ENCODE data around the gene ATAD3A.

ATAD3A gene

DNA sequence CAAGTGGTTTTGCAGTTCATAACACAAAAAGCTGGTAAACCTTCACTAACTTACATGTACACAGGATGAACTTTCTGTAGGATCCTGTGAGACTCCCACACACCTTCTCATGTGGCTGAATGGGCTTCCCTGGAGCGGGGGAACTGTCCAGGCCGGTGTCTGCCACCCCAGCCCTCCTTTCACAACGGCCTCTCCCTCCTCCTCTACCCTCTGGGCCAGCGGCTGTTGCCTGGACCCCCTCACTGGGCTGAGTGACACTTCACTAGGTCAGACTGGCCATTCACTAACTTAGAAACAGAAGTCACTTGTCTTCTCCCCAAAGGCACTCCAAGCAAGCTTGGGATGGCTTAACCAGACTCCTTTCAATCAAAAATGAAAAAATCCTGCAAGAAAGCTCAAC lies 46.6 kb downstream of the ATAD3A start:
- DNase-seq, result no peak

DNA sequence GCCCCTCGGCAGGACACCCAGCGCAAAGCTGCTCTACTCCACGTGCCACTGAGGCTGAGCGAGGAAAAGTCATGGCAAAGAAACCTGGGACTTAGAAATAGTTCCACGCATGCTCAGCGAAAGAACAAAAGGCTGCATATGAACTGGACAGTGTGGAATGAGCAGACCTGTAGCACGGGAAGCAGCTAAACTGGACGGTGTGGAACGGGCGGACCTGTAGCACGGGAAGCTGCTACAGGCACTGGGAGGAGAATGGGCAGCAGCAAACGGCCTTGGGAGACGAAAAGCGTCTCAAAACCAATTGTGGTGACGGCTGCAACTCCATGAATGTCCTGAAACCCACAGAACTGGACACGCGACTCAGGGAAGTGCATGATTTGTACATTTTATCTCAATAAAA lies 47.1 kb downstream of the ATAD3A start:
- no peak for DNase-seq

DNA sequence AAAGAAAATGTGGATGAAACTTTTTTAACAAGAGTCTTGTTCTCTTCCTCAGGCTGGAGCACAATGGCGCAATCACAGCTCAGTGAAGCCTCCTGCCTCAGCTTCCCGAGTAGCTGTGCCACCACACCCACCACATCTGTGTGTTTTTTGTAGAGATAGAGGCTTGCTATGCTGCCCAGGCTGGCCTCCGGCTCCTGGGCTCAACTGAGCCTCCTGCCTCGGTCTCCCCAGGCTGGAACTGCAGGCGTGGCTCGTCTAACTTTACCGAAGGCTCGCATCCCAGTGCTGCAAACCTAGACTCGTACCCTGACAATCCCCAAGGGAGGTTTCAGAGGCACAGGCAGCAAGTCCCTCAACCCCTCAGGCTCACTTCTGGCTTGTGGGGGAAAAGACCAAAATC lies 48.2 kb downstream of the ATAD3A start:
- DNase-seq, result no peak

DNA sequence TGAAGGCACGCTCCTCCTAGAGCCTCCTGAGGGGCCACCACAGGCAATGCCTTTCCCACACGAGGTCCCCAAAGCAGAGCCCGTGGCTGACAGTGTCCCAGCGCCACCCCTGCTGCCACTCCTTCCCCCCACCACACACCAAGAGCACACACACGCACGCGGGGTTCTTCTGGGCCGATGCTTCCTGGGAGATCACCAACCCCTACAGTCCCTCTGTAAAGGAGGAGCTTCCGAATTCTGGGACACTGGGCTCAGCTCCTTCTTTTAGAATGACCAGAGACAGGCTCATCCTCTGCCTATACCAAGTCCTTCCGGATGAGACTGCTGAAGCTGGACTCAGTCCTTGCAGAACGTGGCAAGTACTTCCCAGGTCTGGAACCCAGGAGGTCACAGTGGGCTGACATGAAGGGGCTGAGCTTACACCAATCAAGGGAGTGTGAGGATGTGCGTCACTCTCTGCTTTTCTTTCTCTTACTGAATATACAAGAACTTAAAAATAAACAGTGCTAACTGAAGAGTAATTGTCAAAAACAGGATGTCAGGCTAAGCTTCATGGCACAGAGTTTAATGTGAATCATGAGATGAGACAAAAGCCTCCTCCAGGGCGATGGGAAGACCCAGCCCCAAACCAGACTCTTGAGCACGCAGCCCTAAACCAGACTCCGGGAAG lies 50.0 kb downstream of the ATAD3A start:
- no peak for DNase-seq

DNA sequence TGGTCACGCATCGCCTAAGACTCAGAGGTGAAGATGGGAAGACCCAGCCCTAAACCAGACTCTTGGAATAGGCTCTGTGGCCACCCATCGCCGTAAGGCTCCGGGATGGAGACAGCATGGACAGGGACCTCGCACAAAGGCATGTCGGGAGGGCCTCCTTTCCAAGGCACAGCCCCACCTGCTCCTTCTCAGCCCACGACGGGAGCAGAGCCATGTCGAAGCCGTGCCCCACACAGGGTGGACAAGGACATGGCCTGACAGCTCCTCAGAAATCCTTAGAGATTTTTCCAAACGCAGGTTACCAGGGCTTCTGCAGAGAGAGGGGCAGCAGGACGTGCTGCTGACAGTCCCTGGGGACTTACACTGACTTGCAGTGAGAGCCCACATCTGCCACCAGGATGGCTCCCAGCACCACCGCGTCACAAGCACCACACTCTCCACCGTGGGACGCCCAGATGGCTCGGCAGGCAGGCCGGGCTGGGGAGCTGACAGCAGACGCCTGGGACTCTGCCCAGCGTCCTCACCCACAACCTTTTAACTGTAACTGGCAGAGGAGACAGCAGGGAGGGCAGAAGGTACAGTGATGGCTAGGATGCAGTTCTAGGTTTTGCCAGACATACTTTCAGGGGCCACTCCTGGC lies 50.7 kb downstream of the ATAD3A start:
- DNase-seq, result no peak

DNA sequence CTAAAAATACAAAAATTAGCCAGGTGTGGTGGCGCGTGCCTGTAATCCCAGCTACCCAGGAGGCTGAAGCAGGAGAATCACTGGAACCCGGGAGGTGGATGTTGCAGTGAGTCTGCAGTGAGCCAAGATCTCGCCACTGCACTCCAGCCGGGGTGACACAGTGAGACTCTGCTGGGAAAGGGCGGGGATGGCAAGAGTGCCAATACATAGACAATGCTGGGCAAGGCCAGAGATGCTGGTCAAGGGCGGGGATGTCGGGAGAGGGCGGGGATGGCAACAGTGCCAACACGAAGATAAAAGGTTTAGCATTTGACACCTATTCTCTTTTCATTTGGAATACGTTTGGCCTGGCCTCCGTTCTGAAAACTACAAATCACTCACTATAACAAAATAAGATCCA lies 51.7 kb downstream of the ATAD3A start:
- no peak for DNase-seq

DNA sequence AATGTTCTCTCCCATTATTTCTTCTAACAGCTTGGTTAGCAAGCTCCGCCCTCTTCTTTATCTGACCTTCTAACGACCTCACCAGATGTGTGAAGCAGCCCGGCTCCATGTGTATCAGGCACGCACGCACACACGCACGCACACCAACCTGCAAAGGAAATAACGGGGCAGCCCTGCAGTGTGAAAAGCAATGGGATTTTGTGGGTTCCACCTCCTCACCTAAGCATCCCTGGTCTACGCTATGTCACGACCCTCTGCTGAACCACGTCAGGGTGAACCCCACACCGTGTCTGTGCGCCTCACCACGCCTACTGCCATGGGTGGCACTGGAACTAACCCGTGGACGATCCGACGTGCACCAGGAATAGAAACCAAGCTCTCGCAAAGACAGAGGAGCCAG lies 52.3 kb downstream of the ATAD3A start:
- no peak for DNase-seq

DNA sequence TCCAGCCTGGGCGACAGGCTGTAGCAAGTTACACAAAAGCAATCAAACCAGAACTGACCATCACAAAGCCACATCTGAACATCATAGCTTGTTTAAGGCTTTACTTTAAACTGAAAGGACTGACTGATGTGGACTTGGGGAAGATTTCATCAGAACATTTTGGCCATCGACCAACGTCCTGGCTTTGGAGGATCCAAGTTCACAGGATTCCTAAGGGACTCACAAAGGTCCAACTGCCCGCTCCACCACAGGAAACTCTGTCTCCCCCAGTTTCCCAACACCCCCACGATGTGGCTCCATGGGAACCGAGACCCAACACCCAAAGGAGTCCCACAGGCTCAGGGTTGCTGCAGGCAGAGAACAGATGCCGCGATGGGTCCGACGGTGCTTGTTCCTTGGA lies 53.4 kb downstream of the ATAD3A start:
- no peak for DNase-seq

DNA sequence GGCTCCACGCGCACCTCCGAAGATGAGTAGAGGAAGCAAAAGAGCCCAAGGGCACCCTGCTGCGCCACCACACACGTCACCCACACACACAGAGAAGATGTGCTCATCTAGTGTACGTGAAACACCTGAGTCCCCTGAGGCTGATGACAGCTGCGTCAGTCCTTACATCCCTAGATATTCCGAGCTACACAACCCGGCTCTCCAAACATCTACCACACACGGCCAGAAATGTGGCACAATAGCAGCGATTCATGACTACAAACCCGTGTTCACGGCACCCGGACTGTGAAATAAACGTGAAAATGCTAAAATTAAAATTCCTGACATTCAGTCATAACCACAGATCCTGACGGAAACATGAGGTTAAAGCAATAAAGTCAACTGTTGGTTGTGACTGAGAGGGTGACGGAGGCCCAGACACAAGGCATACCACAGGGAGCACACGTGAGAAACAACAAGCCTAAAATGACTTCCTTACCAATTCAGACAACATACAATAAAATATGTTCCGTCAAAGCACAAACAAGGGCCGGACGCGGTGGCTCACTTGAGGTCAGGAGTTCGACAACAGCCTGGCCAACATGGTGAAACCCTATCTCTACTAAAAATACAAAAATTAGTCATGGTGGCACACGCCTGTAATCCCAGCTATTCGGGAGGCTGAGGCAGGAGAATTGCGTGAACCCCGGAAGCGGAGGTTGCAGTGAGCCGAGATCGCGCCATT lies 55.4 kb downstream of the ATAD3A start:
- no peak for DNase-seq

DNA sequence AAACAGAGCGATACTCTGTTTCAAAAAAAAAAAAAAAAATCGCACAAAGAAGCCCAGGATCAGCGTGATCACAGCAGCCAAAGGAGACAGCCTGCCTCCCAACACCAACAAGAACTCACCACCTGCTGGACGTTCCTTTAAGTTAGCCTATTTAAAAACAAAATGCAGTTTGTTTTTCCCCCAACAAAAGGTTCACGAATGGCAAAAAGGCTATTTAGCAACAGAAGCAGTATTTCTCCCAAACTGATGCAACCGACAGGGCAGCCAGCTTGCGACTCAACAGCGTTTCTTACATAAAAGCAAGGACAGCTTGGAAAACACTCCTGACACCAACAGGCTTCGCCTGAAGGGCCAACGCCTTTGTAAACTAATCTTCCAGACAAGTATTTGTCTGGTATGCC lies 55.9 kb downstream of the ATAD3A start:
- DNase-seq, result no peak

DNA sequence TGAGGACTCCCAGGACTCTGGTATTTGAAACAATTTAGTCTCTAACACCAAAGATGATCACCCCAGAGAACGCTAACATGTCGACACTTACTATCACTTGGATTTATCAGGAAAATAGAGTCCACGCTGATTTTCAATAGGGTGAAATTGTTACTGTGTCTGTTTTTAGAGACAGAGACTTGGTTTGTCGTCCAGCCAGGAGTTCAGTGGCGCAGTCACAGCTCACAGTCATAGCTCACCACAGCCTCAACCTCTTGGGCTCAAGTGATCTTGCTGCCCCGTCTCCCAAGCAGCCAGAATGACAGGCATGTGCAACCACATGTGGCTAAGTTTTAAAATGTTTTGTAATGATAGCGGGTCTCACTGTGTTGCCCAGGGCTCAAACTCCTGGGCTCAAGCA lies 57.4 kb downstream of the ATAD3A start:
- no peak for DNase-seq

DNA sequence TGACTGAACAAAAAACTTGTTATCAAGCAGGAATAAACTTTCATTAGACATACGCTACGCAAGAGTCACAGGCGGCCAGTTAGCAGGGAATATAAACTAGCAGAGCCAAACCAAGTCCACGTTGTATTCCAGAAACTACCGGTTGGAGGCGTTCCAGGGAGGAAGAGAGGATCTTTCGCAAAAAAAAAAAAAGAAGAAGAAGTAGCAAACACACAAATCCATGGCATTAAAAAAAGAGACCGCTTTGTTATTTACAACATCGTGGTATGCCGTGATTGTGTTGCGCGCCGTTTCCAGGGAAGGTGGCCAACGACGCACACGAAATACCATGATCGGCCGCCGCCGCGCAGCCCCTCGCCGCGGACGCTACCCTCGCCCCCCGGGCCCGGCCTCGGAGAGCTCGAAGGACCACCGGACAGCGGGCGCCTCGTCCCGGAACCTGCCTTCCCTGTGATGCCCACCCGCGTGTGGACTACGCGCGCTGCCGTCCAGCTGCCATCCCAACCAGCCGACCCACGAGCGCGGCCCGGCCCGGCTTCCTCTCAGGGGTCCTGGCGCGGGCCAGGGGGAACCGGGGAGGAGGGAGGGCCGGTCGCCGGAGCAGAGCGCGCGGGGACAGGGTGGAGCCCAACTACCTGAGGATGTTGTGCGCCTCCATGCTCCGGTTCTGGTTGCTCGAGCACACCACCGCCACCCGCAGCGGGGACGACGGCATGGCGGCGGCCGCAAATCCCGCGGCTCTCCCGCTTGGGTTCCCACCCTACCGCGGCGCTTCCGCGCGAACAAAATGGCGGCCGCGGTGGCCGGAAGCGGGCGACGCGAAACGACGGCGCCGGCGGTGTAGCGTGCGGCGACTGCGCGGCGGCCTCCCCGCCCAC lies 62.1 kb downstream of the ATAD3A start:
- DNase-seq, result peak; percentile 55

DNA sequence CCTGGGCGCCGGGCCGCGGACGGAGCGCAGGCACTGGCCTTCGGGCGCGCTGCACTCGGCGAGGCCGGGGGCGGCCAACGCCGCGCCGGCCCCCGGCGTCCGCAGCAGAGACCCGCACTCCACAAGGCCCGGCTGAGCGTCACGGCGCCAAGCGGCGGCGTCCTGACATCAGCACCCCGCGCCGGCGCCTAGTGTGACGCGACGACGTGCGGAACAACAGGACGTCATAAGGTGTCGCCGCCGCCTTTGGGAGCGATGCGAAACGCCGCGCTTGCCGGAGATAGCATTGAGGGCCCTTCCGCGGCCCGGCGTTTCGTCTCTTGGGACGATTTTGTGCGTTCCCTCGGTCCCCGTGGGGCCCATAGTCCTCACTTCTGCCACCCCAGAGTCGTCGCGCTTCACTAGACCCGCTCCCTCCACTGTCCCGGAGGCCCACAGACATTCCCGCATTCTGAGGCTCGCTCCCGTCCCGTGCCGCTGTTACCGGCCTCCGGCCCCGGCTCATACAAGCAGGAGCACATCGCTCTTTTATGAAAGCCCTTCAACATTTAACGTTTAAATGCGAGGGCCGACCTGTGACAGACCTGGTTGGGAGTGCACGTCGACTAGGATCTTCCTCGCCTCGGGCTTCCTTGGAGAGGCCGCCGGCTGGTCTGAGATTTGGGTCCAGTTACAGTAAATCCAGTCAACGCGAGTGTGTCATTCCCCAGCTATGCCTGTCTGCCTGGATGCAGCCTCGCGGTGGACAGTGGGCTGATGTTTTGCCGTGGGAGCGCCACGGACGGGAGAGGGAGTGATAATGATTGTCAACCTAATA lies 63.0 kb downstream of the ATAD3A start, which contains the start of gene SSU72:
Gene SSU72, minus strand, starts transcription at position 143 of the 817 bp plus-strand sequence. CDS start 306 bp downstream, outside the sequence.
- peak; percentile 91 for DNase-seq

DNA sequence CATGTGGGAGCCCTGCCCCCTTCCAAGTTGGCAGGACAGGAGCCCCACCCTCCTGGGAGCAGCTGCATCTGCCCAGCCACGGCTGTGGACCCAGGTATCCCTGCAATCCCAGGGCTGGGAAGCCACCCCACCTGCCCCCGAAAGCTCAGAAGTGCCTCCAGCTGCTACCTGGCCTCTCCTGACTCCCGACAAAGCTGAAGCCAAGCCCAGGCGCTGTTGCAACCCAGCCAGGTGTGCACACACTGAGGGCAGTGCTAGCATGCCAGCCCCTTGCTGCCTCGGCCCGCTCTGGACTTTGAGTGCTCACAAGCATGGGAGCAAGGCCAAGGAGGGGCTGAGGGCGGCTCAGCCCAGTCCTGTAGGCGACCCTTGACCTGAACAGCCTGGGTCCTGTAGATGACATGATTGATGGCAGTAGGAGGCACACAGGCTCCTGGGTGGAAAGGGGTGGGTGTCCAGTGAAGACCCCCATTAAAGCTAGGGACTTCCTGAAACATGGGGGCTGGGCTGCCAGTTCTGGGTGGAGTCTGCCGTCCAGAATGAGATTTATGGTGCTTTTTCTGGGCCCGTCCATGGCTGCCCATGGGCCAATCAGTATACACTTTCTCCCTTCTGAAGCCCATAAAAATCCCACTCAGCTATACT lies 65.5 kb downstream of the ATAD3A start:
- DNase-seq, result no peak

DNA sequence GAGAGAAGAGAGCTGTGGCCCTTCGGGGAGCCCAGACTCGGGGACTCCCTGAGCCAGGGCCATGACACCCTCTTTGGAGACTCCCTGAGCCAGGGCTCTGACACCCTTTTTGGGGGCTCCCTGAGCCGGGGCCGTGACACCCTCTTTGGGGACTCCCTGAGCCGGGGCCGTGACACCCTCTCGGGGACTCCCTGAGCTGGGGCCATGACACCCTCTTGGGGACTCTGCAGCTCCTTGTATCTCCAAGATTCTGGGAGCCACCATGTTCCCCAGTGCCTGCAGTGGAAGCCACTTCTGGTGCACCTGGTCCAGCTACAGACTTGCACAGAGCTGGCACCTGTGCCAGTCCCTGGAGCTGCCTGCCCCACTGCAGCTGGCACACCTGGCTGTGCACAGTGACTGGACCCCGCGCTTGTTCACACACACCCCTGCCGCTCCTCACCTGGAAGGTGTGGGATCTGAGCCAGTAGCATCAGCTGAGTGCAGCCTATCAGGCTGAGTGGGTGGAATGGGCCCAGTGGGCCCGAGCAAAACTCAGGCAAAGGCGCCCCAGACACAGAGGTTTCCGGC lies 66.5 kb downstream of the ATAD3A start:
- DNase-seq, result no peak

DNA sequence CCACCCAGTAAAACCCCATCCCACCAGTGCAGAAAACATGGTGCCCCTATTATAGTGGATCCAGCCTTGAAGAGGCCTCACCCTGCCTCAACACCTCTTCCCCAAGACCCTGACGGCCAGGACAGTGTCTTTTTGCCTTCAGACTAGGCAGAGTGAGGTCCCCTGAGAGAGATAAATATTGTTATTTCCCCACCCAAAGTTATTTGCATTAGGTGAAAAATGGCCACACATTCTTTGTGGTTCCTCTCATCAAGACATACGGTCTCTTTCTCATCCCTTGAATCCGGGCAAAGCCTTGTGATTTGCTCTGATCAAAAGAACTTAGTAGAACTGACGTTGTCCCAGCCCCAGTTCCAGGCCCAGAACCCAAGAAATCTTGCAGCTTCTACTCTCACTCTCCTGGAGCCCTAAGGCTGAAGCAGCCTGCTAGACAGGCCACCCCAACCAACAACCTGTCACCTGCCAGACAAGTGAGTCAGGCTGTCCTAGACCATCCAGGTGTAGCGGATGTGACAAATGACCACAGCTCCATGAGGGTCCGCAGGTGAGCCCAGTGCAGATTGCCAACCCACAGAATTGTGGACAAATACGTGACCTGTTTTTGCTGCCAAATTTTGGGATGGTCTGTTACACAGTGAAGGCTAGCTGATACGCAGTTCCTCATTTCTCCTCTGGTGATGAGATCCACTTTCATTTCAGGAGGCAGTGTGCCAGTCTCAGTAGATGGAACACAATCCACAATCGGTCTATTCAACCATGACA lies 70.8 kb downstream of the ATAD3A start:
- no peak for DNase-seq

DNA sequence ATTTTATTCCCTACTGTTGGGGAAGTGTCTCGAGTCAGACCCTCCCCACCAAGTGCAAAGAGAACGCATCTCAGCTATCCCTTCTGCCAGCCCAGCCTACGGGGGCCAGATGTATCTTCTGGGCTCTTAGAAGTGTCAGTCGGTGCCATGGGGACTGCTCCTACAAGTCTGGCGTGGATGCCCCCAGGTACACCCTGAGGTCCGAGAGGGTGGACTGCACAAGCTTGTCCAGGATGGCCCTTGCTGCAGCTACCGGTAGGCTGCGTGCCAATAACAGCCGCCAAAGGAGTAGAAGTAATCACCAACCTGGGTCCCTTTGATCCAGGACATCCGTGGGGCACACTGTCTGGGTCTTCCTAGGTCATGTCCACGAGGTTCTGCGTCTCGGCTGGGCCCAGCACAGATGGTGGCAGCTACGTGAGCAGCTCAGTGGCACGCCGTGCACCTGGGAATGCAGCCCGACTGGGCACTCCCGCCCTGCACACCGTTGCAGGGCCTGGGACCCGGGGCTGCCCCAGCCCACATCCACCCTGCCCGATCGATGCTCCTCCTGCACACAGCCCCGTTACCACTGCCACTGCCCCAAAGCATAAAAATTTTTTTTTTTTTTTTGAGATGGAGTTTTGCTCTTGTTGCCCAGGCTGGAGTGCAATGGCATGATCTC lies 71.5 kb downstream of the ATAD3A start:
- DNase-seq, result no peak
